Left ventricle myocardium inferior (tissue), 1 donor: Measurements from ENCODE around the gene RNF149. TPM values are rescaled to one million over a fixed set of nuclear protein-coding genes. Genes with fewer than 3 reads are reported as not detected.

Source experiments
- DNase-seq: peaks from one replicate; pipeline ENCODE4 v3.0.0-alpha.2; 2020
- H3K27ac ChIP-seq: fragments of 200-600 bp; replicated peaks from 2 replicates; pipeline ENCODE4 v1.8.0; 2021
- H3K27me3 ChIP-seq: fragments of 200-600 bp; 2 replicates; pipeline ENCODE4 v1.8.0; 2021; ENCODE audit warnings: low read depth
- H3K36me3 ChIP-seq: fragments of 200-600 bp; 2 replicates; pipeline ENCODE4 v1.8.0; 2021
- H3K4me1 ChIP-seq: fragments of 200-600 bp; 2 replicates; pipeline ENCODE4 v1.8.0; 2021
- H3K4me3 ChIP-seq: fragments of 200-600 bp; 2 replicates; pipeline ENCODE4 v1.8.0; 2021; ENCODE audit warnings: mild to moderate bottlenecking, moderate library complexity
- H3K9me3 ChIP-seq: fragments of 200-600 bp; replicated peaks from 2 replicates; pipeline ENCODE4 v1.8.0; 2021
- intact Hi-C: fragments of 100-400 bp; cut with micrococcal nuclease; formaldehyde crosslinking; loops from one replicate; pipeline ENCODE4 v1.11.0; 2022
- microRNA-seq: library from miRNA; unstranded; fragments of <30 nt; microRNA quantifications from one replicate; pipeline ENCODE4 v1.2.0, GENCODE V29; 2020
- total RNA-seq: library from RNA; stranded (reverse); fragmentation: NEBNext Ultra II Directional; extraction: Animal tissue kit (Norgen Biotek cat#: 25700); gene quantifications from one replicate; pipeline ENCODE4 v1.2.1, GENCODE V29; 2021
- TF ChIP-seq, protein P1 (sequence below): fragments of 200-600 bp; IDR thresholded peaks from 2 replicates; pipeline ENCODE4 v1.8.0; 2021; ENCODE audit warnings: antibody characterized with exemption, mild to moderate bottlenecking, borderline replicate concordance
- donor health status: DM: no; HTN: yes; CAD: no; lungs with severe emphysema.

Gene RNF149
- total RNA-seq, 1 donor from 2014 or later: 12.0 TPM

DNA sequence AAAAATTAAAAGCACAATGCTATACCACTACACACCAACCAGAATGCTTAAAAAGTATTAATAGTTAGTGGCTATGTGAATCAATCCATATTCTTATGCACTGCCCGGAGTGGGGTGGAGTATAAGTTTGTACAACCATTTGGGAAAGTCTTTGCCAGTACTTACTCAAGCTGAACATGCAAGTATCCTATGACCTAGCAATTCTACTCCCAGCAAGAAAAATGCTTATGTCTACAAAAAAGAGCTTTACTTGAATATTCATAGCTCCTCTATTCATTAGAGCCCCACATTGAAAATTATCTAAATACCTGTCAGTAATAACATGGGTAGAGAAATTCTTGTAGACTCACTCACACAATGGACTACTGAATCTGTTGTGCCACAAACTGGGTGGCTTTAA lies 77.3 kb downstream of the RNF149 start:
- H3K36me3 ChIP-seq: no peaks in the 10 kb centered on the region
- peaks cover 9% of the 10 kb centered on the region for H3K9me3 ChIP-seq
- peaks cover 14% of the 10 kb centered on the region for H3K4me1 ChIP-seq
- no peak overlapping the region for H3K4me3 ChIP-seq
- intact Hi-C loops: no loop called here
- TF ChIP-seq, protein P1, sequence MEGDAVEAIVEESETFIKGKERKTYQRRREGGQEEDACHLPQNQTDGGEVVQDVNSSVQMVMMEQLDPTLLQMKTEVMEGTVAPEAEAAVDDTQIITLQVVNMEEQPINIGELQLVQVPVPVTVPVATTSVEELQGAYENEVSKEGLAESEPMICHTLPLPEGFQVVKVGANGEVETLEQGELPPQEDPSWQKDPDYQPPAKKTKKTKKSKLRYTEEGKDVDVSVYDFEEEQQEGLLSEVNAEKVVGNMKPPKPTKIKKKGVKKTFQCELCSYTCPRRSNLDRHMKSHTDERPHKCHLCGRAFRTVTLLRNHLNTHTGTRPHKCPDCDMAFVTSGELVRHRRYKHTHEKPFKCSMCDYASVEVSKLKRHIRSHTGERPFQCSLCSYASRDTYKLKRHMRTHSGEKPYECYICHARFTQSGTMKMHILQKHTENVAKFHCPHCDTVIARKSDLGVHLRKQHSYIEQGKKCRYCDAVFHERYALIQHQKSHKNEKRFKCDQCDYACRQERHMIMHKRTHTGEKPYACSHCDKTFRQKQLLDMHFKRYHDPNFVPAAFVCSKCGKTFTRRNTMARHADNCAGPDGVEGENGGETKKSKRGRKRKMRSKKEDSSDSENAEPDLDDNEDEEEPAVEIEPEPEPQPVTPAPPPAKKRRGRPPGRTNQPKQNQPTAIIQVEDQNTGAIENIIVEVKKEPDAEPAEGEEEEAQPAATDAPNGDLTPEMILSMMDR: no peak
- no peak for DNase-seq
- H3K27me3 ChIP-seq: no peaks in the 10 kb centered on the region
- H3K27ac ChIP-seq: no peak overlapping the region

GRCh38 chr2:101230541-101231001 lies 77.9 kb downstream of the RNF149 start:
- no peak overlapping the region for H3K4me3 ChIP-seq
- H3K27me3 ChIP-seq: no peaks in the 10 kb centered on the region
- TF ChIP-seq, protein P1: no peak
- DNase-seq: no peak
- peaks cover 2% of the 10 kb centered on the region for H3K9me3 ChIP-seq
- no peaks in the 10 kb centered on the region for H3K36me3 ChIP-seq
- H3K27ac ChIP-seq: no peak overlapping the region
- H3K4me1 ChIP-seq: peaks cover 14% of the 10 kb centered on the region
- intact Hi-C loops: no loop called here

Small RNA genes within 50 kb of the gene (microRNA-seq; reads per million reads assigned to microRNA genes)
- 1.9 reads per million for gene MIR5696

Other genes starting within 250 kb of the RNF149 start
- 45.0 TPM for gene TBC1D8, start 157.3 kb downstream of the RNF149 start, total RNA-seq
- 33.8 TPM for gene CNOT11, start 55.8 kb downstream of the RNF149 start, total RNA-seq
- gene CREG2, start 78.8 kb upstream of the RNF149 start, total RNA-seq: not detected
- gene RFX8, start 166.4 kb upstream of the RNF149 start, total RNA-seq: not detected